HCT116 (cell line): ENCODE measurements around the gene SAMHD1.
A peak's percentile ranks its signal among the peaks of the same experiment; 100 is the strongest.
"Not testable (repeated sequence)": the region's sequence is repeated elsewhere in the genome, so short reads cannot be mapped to it uniquely, and the experiment has no call there.

Experiments
- CEBPB ChIP-seq: IDR thresholded peaks from 2 replicates; pipeline ENCODE4 v1.6.1; 2012; ENCODE audit warnings: low read depth
- EZH2 ChIP-seq: fragments of 200-600 bp; sonication (generic); IDR thresholded peaks from 2 replicates; pipeline ENCODE4 v1.6.1; 2017; ENCODE audit warnings: antibody characterized with exemption, mixed run types
- JUND ChIP-seq: IDR thresholded peaks from 2 replicates; pipeline ENCODE4 v1.6.1; 2012
- POLR2A ChIP-seq: IDR thresholded peaks from 2 replicates; pipeline ENCODE4 v1.7.0; 2011; ENCODE audit warnings: borderline replicate concordance; ENCODE audit not compliant: insufficient read depth, insufficient read length; ENCODE audit errors: extremely low read depth
- SIN3A ChIP-seq: IDR thresholded peaks from 2 replicates; pipeline ENCODE4 v1.6.1; 2012; ENCODE audit warnings: low read depth
- TF ChIP-seq, protein P1 (sequence below), 3 experiments: fragments of 200-600 bp in 1 of 3; sonication (generic) in 1 of 3; IDR thresholded peaks in 2 of 3; conservative IDR thresholded peaks in 1 of 3; 2 replicates each; pipeline ENCODE4 v1.5.1; 2012 to 2017; ENCODE audit warnings: low read depth in 2 of 3, low read length in 2 of 3, antibody characterized with exemption in 1 of 3, borderline replicate concordance in 1 of 3, control low read depth in 1 of 3, mild to moderate bottlenecking in 1 of 3, mixed read lengths in 1 of 3, mixed run types in 1 of 3, moderate library complexity in 1 of 3; ENCODE audit not compliant: insufficient read depth in 1 of 3
- TF ChIP-seq, protein P2 (sequence below): IDR thresholded peaks from 2 replicates; pipeline ENCODE4 v1.6.1; 2012
- TF ChIP-seq, protein P3 (sequence below): IDR thresholded peaks from 2 replicates; pipeline ENCODE4 v1.6.1; 2012; ENCODE audit warnings: low read depth

DNA sequence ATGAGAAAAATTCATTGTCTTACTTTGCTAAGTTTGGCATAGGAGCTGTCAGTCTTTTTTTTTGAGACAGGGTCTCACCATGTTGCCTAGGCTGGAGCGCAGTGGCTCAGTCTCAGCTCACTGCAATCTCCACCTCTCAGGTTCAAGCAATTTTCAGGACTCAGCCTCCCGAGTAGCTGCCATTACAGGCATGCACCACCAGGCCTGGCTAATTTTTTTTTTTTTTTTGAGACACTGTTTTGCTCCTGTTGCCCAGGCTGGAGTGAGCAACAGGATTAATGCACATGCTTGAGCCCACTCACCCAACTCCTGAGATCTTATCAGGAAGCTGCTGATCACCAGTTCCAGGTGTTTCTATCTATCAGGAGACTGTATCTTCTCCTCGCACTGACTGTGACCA, 15.5 kb upstream of the SAMHD1 start:
- TF ChIP-seq POLR2A, EZH2, CEBPB, JUND, SIN3A: not testable (repeated sequence)
- TF ChIP-seq, protein P1, sequence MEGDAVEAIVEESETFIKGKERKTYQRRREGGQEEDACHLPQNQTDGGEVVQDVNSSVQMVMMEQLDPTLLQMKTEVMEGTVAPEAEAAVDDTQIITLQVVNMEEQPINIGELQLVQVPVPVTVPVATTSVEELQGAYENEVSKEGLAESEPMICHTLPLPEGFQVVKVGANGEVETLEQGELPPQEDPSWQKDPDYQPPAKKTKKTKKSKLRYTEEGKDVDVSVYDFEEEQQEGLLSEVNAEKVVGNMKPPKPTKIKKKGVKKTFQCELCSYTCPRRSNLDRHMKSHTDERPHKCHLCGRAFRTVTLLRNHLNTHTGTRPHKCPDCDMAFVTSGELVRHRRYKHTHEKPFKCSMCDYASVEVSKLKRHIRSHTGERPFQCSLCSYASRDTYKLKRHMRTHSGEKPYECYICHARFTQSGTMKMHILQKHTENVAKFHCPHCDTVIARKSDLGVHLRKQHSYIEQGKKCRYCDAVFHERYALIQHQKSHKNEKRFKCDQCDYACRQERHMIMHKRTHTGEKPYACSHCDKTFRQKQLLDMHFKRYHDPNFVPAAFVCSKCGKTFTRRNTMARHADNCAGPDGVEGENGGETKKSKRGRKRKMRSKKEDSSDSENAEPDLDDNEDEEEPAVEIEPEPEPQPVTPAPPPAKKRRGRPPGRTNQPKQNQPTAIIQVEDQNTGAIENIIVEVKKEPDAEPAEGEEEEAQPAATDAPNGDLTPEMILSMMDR (IDR thresholded peaks at IDR 0.05 in 2 of 3, conservative IDR thresholded peaks at IDR 0.05 in 1 of 3; ENCODE audit: borderline replicate concordance in 1 of 3, insufficient read depth in 1 of 3, low read depth in 2 of 3, low read length in 2 of 3), result 0 out of 6 replicates have a peak, but pooled peaks of 1 of the 3 experiments have one; percentile 7
- TF ChIP-seq, protein P2, sequence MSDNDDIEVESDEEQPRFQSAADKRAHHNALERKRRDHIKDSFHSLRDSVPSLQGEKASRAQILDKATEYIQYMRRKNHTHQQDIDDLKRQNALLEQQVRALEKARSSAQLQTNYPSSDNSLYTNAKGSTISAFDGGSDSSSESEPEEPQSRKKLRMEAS, result not testable (repeated sequence)
- TF ChIP-seq, protein P3, sequence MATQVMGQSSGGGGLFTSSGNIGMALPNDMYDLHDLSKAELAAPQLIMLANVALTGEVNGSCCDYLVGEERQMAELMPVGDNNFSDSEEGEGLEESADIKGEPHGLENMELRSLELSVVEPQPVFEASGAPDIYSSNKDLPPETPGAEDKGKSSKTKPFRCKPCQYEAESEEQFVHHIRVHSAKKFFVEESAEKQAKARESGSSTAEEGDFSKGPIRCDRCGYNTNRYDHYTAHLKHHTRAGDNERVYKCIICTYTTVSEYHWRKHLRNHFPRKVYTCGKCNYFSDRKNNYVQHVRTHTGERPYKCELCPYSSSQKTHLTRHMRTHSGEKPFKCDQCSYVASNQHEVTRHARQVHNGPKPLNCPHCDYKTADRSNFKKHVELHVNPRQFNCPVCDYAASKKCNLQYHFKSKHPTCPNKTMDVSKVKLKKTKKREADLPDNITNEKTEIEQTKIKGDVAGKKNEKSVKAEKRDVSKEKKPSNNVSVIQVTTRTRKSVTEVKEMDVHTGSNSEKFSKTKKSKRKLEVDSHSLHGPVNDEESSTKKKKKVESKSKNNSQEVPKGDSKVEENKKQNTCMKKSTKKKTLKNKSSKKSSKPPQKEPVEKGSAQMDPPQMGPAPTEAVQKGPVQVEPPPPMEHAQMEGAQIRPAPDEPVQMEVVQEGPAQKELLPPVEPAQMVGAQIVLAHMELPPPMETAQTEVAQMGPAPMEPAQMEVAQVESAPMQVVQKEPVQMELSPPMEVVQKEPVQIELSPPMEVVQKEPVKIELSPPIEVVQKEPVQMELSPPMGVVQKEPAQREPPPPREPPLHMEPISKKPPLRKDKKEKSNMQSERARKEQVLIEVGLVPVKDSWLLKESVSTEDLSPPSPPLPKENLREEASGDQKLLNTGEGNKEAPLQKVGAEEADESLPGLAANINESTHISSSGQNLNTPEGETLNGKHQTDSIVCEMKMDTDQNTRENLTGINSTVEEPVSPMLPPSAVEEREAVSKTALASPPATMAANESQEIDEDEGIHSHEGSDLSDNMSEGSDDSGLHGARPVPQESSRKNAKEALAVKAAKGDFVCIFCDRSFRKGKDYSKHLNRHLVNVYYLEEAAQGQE, result not testable (repeated sequence)
